Liver (tissue), 9 donors: ENCODE results near the gene SLC34A3. TPM values are rescaled to one million over a fixed set of nuclear protein-coding genes. Genes with fewer than 3 reads are reported as not detected.

Experiments
- DNase-seq: peaks from one replicate; pipeline ENCODE4 v3.0.0-alpha.2; 2017; ENCODE audit warnings: low spot score
- H3K27ac ChIP-seq, 2 donors: one replicate each; pipeline ENCODE4 v1.7.0; 2013; ENCODE audit warnings: inconsistent platforms in 2 of 2, low read length in 2 of 2, control low read depth in 1 of 2, low read depth in 1 of 2, mild to moderate bottlenecking in 1 of 2
- H3K27me3 ChIP-seq, 4 donors: one replicate each; pipeline versions ENCODE4 v1.6.1 to v1.7.0; 2013; ENCODE audit warnings: low read length in 3 of 4, inconsistent platforms in 1 of 4, mild to moderate bottlenecking in 1 of 4, moderate library complexity in 1 of 4; ENCODE audit not compliant: control insufficient read depth in 4 of 4, insufficient read depth in 4 of 4
- H3K36me3 ChIP-seq, 4 donors: one replicate each; pipeline versions ENCODE4 v1.6.1 to v1.7.0; 2013; ENCODE audit warnings: low read length in 3 of 4, mild to moderate bottlenecking in 3 of 4, low read depth in 1 of 4, moderate library complexity in 1 of 4; ENCODE audit not compliant: control insufficient read depth in 4 of 4, insufficient read depth in 3 of 4
- H3K4me1 ChIP-seq, 4 donors: one replicate each; pipeline versions ENCODE4 v1.6.1 to v1.7.0; 2013; ENCODE audit warnings: low read length in 3 of 4, mild to moderate bottlenecking in 3 of 4, moderate library complexity in 1 of 4; ENCODE audit not compliant: control insufficient read depth in 4 of 4, insufficient read depth in 4 of 4
- H3K4me3 ChIP-seq, 3 donors: one replicate each; pipeline versions ENCODE4 v1.6.1 to v1.7.0; 2013; ENCODE audit warnings: low read length in 3 of 3, control low read depth in 1 of 3, low read depth in 1 of 3, mild to moderate bottlenecking in 1 of 3
- H3K9ac ChIP-seq, 2 donors: one replicate each; pipeline ENCODE4 v1.7.0; 2013; ENCODE audit warnings: low read length in 2 of 2, mild to moderate bottlenecking in 2 of 2, moderate library complexity in 2 of 2, control low read depth in 1 of 2, low read depth in 1 of 2
- H3K9me3 ChIP-seq, 4 donors: one replicate each; pipeline versions ENCODE4 v1.6.1 to v1.7.0; 2013; ENCODE audit warnings: low read length in 3 of 4; ENCODE audit not compliant: control insufficient read depth in 4 of 4
- EGR1 ChIP-seq, 2 donors: IDR thresholded peaks; 2 replicates each; pipeline ENCODE4 v1.6.1; 2016 to 2018; ENCODE audit warnings: antibody characterized with exemption in 2 of 2, low read depth in 2 of 2
- FOXA1 ChIP-seq: IDR thresholded peaks from 2 replicates; pipeline ENCODE4 v1.6.1; 2016; ENCODE audit warnings: antibody characterized with exemption
- FOXA2 ChIP-seq: IDR thresholded peaks from 2 replicates; pipeline ENCODE4 v1.6.1; 2016; ENCODE audit warnings: antibody characterized with exemption
- GABPA ChIP-seq, 2 donors: IDR thresholded peaks in 1 of 2; conservative IDR thresholded peaks in 1 of 2; 2 replicates each; pipeline ENCODE4 v1.6.1; 2016; ENCODE audit warnings: antibody characterized with exemption in 2 of 2, mild to moderate bottlenecking in 1 of 2, moderate library complexity in 1 of 2
- HNF4G ChIP-seq: IDR thresholded peaks from 2 replicates; pipeline ENCODE4 v1.6.1; 2016; ENCODE audit warnings: antibody characterized with exemption
- JUND ChIP-seq, 2 donors: IDR thresholded peaks; 2 replicates each; pipeline ENCODE4 v1.6.1; 2016; ENCODE audit warnings: antibody characterized with exemption in 2 of 2
- MAX ChIP-seq: IDR thresholded peaks from 2 replicates; pipeline ENCODE4 v1.6.1; 2016; ENCODE audit warnings: antibody characterized with exemption
- NR2F2 ChIP-seq: IDR thresholded peaks from 2 replicates; pipeline ENCODE4 v1.6.1; 2016; ENCODE audit warnings: antibody characterized with exemption
- RAD21 ChIP-seq, 2 donors: IDR thresholded peaks; 2 replicates each; pipeline ENCODE4 v1.6.1; 2016; ENCODE audit warnings: antibody characterized with exemption in 2 of 2, mild to moderate bottlenecking in 2 of 2
- REST ChIP-seq: IDR thresholded peaks from 2 replicates; pipeline ENCODE4 v1.6.1; 2016; ENCODE audit warnings: antibody characterized with exemption, mild to moderate bottlenecking
- RXRA ChIP-seq, 2 donors: IDR thresholded peaks; 2 replicates each; pipeline ENCODE4 v1.6.1; 2017 to 2018; ENCODE audit warnings: antibody characterized with exemption in 2 of 2, mild to moderate bottlenecking in 1 of 2
- SP1 ChIP-seq: IDR thresholded peaks from 2 replicates; pipeline ENCODE4 v1.6.1; 2018; ENCODE audit warnings: antibody characterized with exemption, mild to moderate bottlenecking
- TAF1 ChIP-seq: conservative IDR thresholded peaks from 2 replicates; pipeline ENCODE4 v1.6.1; 2016; ENCODE audit warnings: antibody characterized with exemption, mild to moderate bottlenecking
- YY1 ChIP-seq: IDR thresholded peaks from 2 replicates; pipeline ENCODE4 v1.6.1; 2016; ENCODE audit warnings: antibody characterized with exemption, mild to moderate bottlenecking
- WGBS: extraction: QIAGEN DNeasy Blood & Tissue Kit; methylation state at CpG from one replicate; pipeline ENCODE4 v1.1.7; 2013; 5-methylcytosine and 5-hydroxymethylcytosine counted together
- polyA plus RNA-seq, 2 donors: library from polyadenylated mRNA; stranded (reverse) in 1 of 2; unstranded in 1 of 2; fragments of 200-250 nt in 1 of 2; fragments of >200 nt in 1 of 2; fragmentation: Nextera tagmentation in 1 of 2; extraction: Ambion mirVana in 1 of 2; gene quantifications; one replicate each; pipeline versions ENCODE4 v1.2.1 to v1.2.3, GENCODE V29; 2013 to 2015
- total RNA-seq, 2 donors: library from RNA; depleted of rRNA; stranded (reverse); fragments of >200 nt; gene quantifications; one replicate each; pipeline ENCODE4 v1.2.3, GENCODE V29; 2014
- TF ChIP-seq, protein P1 (sequence below): fragments of 150-350 bp; IDR thresholded peaks from 2 replicates; pipeline ENCODE4 v1.5.1; 2017; ENCODE audit warnings: improper control_type of control experiment, low read depth, low read length; ENCODE audit not compliant: missing input control
- donor health status: healthy.
- donor health status: healthy.
- donor health status: healthy.
- donor health status: healthy.
- donor health status: healthy.

The SLC34A3 gene
- total and polyA plus RNA-seq, 4 donors: not detected

DNA sequence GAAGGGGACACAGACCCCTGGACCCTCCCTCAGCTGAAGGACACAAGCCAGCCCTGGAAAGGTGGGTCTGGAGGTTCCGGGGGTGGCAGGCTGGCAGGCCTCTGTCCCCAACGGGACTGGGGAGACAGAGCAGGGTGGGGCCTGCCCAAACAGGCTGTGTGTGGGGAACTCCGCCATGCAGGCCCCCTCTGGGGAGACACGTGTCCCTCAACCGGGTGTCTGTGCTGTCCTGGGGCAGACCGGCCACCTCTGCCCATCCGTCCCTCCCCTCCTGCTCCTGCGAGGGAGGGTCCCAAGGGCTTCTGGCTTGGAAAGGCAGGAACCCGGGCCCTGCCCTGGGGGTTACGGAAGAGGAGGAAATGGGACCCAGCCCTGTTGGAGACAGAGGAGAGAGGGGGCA, 1.4 kb downstream of the SLC34A3 start:
- TF ChIP-seq SP1: no peak
- no peak for TF ChIP-seq HNF4G
- no peak for TF ChIP-seq EGR1 (IDR thresholded peaks at IDR 0.05; ENCODE audit: low read depth in 2 of 2)
- no peak for TF ChIP-seq TAF1
- TF ChIP-seq REST: no peak
- TF ChIP-seq MAX: no peak
- no peak for TF ChIP-seq YY1
- TF ChIP-seq FOXA2: no peak
- TF ChIP-seq GABPA (IDR thresholded peaks at IDR 0.05 in 1 of 2, conservative IDR thresholded peaks at IDR 0.05 in 1 of 2): no peak
- TF ChIP-seq RAD21 (IDR thresholded peaks at IDR 0.05): no peak
- H3K27ac ChIP-seq: no peak overlapping the region
- H3K4me1 ChIP-seq: peaks cover 5 to 14% (median 8%) of the 10 kb centered on the region in 4 donors
- no peaks in the 10 kb centered on the region for H3K9me3 ChIP-seq
- no peaks in the 10 kb centered on the region for H3K27me3 ChIP-seq
- no peak overlapping the region for H3K4me3 ChIP-seq
- DNase-seq: no peak
- H3K9ac ChIP-seq: no peak overlapping the region
- no peaks in the 10 kb centered on the region for H3K36me3 ChIP-seq
- WGBS: 82% methylated on average over 10 of the region's 10 CpGs

DNA sequence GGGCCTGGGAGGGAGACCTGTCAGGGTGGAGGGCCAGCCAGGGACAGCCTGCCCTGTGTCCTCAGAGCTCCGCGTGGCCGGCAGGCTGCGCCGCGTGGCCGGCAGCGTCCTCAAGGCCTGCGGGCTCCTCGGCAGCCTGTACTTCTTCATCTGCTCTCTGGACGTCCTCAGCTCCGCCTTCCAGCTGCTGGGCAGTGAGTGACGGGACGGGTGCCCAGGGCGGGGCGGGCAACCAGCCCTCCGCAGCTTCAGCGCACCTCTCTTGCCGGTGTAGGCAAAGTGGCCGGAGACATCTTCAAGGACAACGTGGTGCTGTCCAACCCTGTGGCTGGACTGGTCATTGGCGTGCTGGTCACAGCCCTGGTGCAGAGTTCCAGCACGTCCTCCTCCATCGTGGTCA, 1.8 kb downstream of the SLC34A3 start:
- Histone ChIP-seq H3K4me3 (no peak overlapping the region), H3K27me3 (no peaks in the 10 kb centered on the region), H3K4me1 (peaks cover 5 to 14% (median 8%) of the 10 kb centered on the region in 4 donors), H3K9ac (no peak overlapping the region), H3K9me3 (no peaks in the 10 kb centered on the region), H3K27ac (no peak overlapping the region), H3K36me3 (no peaks in the 10 kb centered on the region)
- no peak for TF ChIP-seq REST
- TF ChIP-seq FOXA2: no peak
- no peak for TF ChIP-seq RAD21 (IDR thresholded peaks at IDR 0.05)
- no peak for TF ChIP-seq RXRA (IDR thresholded peaks at IDR 0.05)
- TF ChIP-seq, protein P1, sequence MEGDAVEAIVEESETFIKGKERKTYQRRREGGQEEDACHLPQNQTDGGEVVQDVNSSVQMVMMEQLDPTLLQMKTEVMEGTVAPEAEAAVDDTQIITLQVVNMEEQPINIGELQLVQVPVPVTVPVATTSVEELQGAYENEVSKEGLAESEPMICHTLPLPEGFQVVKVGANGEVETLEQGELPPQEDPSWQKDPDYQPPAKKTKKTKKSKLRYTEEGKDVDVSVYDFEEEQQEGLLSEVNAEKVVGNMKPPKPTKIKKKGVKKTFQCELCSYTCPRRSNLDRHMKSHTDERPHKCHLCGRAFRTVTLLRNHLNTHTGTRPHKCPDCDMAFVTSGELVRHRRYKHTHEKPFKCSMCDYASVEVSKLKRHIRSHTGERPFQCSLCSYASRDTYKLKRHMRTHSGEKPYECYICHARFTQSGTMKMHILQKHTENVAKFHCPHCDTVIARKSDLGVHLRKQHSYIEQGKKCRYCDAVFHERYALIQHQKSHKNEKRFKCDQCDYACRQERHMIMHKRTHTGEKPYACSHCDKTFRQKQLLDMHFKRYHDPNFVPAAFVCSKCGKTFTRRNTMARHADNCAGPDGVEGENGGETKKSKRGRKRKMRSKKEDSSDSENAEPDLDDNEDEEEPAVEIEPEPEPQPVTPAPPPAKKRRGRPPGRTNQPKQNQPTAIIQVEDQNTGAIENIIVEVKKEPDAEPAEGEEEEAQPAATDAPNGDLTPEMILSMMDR: no peak
- no peak for TF ChIP-seq MAX
- TF ChIP-seq YY1: no peak
- no peak for TF ChIP-seq JUND (IDR thresholded peaks at IDR 0.05)
- TF ChIP-seq FOXA1: no peak
- no peak for TF ChIP-seq EGR1 (IDR thresholded peaks at IDR 0.05; ENCODE audit: low read depth in 2 of 2)
- no peak for TF ChIP-seq GABPA (IDR thresholded peaks at IDR 0.05 in 1 of 2, conservative IDR thresholded peaks at IDR 0.05 in 1 of 2)
- no peak for TF ChIP-seq TAF1
- no peak for TF ChIP-seq NR2F2
- WGBS: 87% methylated on average over 24 of the region's 24 CpGs
- no peak for DNase-seq
